ENCODE results near the gene CSNK2B. TPM values are rescaled to one million over a fixed set of nuclear protein-coding genes. Genes with fewer than 3 reads are reported as not detected.

Gene CSNK2B
- total RNA-seq, 2 donors from 2014 or later: 208 to 209 TPM

- H3K4me3 Mint-ChIP-seq: no peak overlapping the region
- DNase-seq (no peak), ATAC-seq (replicated peaks in 1 of 2) (no peak)
- no peaks in the 10 kb centered on the region for H3K9me3 Mint-ChIP-seq
- peaks cover 20% of the 10 kb centered on the region for H3K4me1 Mint-ChIP-seq (ENCODE audit: low read depth)
- H3K36me3 Mint-ChIP-seq (ENCODE audit: insufficient read depth in 2 of 2): peaks cover 0 to 8% of the 10 kb centered on the region in 2 donors
- no peak overlapping the region for H3K27ac Mint-ChIP-seq
- H3K27me3 Mint-ChIP-seq (ENCODE audit: low read depth): no peaks in the 10 kb centered on the region
These were observed 11.0 kb downstream of the CSNK2B start for GRCh38 chr6:31676904-31677303.

- H3K27ac Mint-ChIP-seq: no peak overlapping the region
- H3K27me3 Mint-ChIP-seq (ENCODE audit: low read depth): no peaks in the 10 kb centered on the region
- H3K9me3 Mint-ChIP-seq: no peaks in the 10 kb centered on the region
- peaks cover 23% of the 10 kb centered on the region for H3K4me1 Mint-ChIP-seq (ENCODE audit: low read depth)
- H3K4me3 Mint-ChIP-seq: no peak overlapping the region
- H3K36me3 Mint-ChIP-seq (ENCODE audit: insufficient read depth in 2 of 2): no peaks in the 10 kb centered on the region
- ATAC-seq (replicated peaks in 1 of 2): no peak
- DNase-seq: no peak
These were observed 12.1 kb downstream of the CSNK2B start for GRCh38 chr6:31677955-31678354.

- Mint-ChIP-seq H3K27me3 (ENCODE audit: low read depth) (no peaks in the 10 kb centered on the region), H3K4me1 (ENCODE audit: low read depth) (peaks cover 23% of the 10 kb centered on the region), H3K9me3 (no peaks in the 10 kb centered on the region), H3K4me3 (peak within 1 kb of the TSS; percentile 83 to 91), H3K27ac (peak within 1 kb of the TSS; percentile 61), H3K36me3 (ENCODE audit: insufficient read depth in 2 of 2) (peaks cover 0 to 3% of the 10 kb centered on the region in 2 donors)
- peak; percentile 66 to 74 for ATAC-seq (replicated peaks in 1 of 2)
- DNase-seq: peak; percentile 67 to 72
These were observed 14.6 kb downstream of the CSNK2B start, which contains the start of gene LY6G5C for GRCh38 chr6:31680226-31681134. TSS of gene LY6G5C (minus strand) at chr6:31681067. CDS start at chr6:31680373, 694 bp downstream.

GRCh38 chr6:31681135-31681671 lies 15.3 kb downstream of the CSNK2B start:
- Mint-ChIP-seq H3K27me3 (ENCODE audit: low read depth) (no peaks in the 10 kb centered on the region), H3K4me3 (peak overlapping the region; percentile 83 to 91), H3K4me1 (ENCODE audit: low read depth) (peaks cover 23% of the 10 kb centered on the region), H3K27ac (no peak overlapping the region), H3K36me3 (ENCODE audit: insufficient read depth in 2 of 2) (peaks cover 0 to 6% of the 10 kb centered on the region in 2 donors), H3K9me3 (no peaks in the 10 kb centered on the region)
- peak; percentile 59 to 65 for DNase-seq
- peak; percentile 73 to 74 for ATAC-seq (replicated peaks in 1 of 2)

- no peak for ATAC-seq (replicated peaks in 1 of 2)
- Mint-ChIP-seq H3K9me3 (no peaks in the 10 kb centered on the region), H3K27me3 (ENCODE audit: low read depth) (no peaks in the 10 kb centered on the region), H3K27ac (no peak overlapping the region), H3K4me1 (ENCODE audit: low read depth) (peaks cover 23% of the 10 kb centered on the region), H3K36me3 (ENCODE audit: insufficient read depth in 2 of 2) (peaks cover 0 to 8% of the 10 kb centered on the region in 2 donors), H3K4me3 (no peak overlapping the region)
- DNase-seq: no peak
These were observed 17.7 kb downstream of the CSNK2B start for GRCh38 chr6:31683591-31683990.

- Mint-ChIP-seq H3K9me3 (no peaks in the 10 kb centered on the region), H3K36me3 (ENCODE audit: insufficient read depth in 2 of 2) (peaks cover 0 to 10% of the 10 kb centered on the region in 2 donors), H3K4me3 (no peak overlapping the region), H3K4me1 (ENCODE audit: low read depth) (peaks cover 18% of the 10 kb centered on the region), H3K27ac (peak overlapping the region; percentile 6), H3K27me3 (ENCODE audit: low read depth) (no peaks in the 10 kb centered on the region)
- ATAC-seq (replicated peaks in 1 of 2) (no peak), DNase-seq (no peak)
These were observed 20.6 kb downstream of the CSNK2B start for GRCh38 chr6:31686483-31686882.

- Mint-ChIP-seq H3K4me1 (ENCODE audit: low read depth) (peaks cover 10% of the 10 kb centered on the region), H3K4me3 (no peak overlapping the region), H3K9me3 (no peaks in the 10 kb centered on the region), H3K27ac (no peak overlapping the region), H3K36me3 (ENCODE audit: insufficient read depth in 2 of 2) (peaks cover 0 to 10% of the 10 kb centered on the region in 2 donors), H3K27me3 (ENCODE audit: low read depth) (no peaks in the 10 kb centered on the region)
- ATAC-seq (replicated peaks in 1 of 2) (no peak), DNase-seq (no peak)
These were observed 21.4 kb downstream of the CSNK2B start for GRCh38 chr6:31687321-31687720.

- no peaks in the 10 kb centered on the region for H3K27me3 Mint-ChIP-seq (ENCODE audit: low read depth)
These were observed 22.2 kb downstream of the CSNK2B start for GRCh38 chr6:31687860-31688693.

GRCh38 chr6:31689249-31690110 lies 23.6 kb downstream of the CSNK2B start:
- H3K27ac Mint-ChIP-seq: peak overlapping the region; percentile 29
- H3K4me1 Mint-ChIP-seq (ENCODE audit: low read depth): peaks cover 10% of the 10 kb centered on the region
- H3K9me3 Mint-ChIP-seq: no peaks in the 10 kb centered on the region
- H3K4me3 Mint-ChIP-seq: no peak overlapping the region
- ATAC-seq (replicated peaks in 1 of 2) (no peak), DNase-seq (peak in 1 of 2 donors; percentile 18)
- no peaks in the 10 kb centered on the region for H3K27me3 Mint-ChIP-seq (ENCODE audit: low read depth)
- H3K36me3 Mint-ChIP-seq (ENCODE audit: insufficient read depth in 2 of 2): peaks cover 0 to 8% of the 10 kb centered on the region in 2 donors

More at GRCh38 chr6:31687860-31688693, 22.2 kb downstream of the CSNK2B start:
- peaks cover 10% of the 10 kb centered on the region for H3K4me1 Mint-ChIP-seq (ENCODE audit: low read depth)
- peaks cover 0 to 10% of the 10 kb centered on the region in 2 donors for H3K36me3 Mint-ChIP-seq (ENCODE audit: insufficient read depth in 2 of 2)
- DNase-seq (no peak), ATAC-seq (replicated peaks in 1 of 2) (no peak)
- H3K9me3 Mint-ChIP-seq: no peaks in the 10 kb centered on the region
- no peak overlapping the region for H3K4me3 Mint-ChIP-seq
- H3K27ac Mint-ChIP-seq: no peak overlapping the region

GRCh38 chr6:31690231-31691077 lies 24.6 kb downstream of the CSNK2B start:
- H3K9me3 Mint-ChIP-seq: no peaks in the 10 kb centered on the region
- peaks cover 10% of the 10 kb centered on the region for H3K4me1 Mint-ChIP-seq (ENCODE audit: low read depth)
- ATAC-seq (replicated peaks in 1 of 2) (no peak), DNase-seq (no peak)
- peak overlapping the region; percentile 29 for H3K27ac Mint-ChIP-seq
- no peak overlapping the region for H3K4me3 Mint-ChIP-seq
- no peaks in the 10 kb centered on the region for H3K27me3 Mint-ChIP-seq (ENCODE audit: low read depth)
- H3K36me3 Mint-ChIP-seq (ENCODE audit: insufficient read depth in 2 of 2): peaks cover 0 to 8% of the 10 kb centered on the region in 2 donors

- Mint-ChIP-seq H3K36me3 (ENCODE audit: insufficient read depth in 2 of 2) (peaks cover 0 to 6% of the 10 kb centered on the region in 2 donors), H3K9me3 (no peaks in the 10 kb centered on the region), H3K4me1 (ENCODE audit: low read depth) (peaks cover 10% of the 10 kb centered on the region), H3K27ac (no peak overlapping the region), H3K27me3 (ENCODE audit: low read depth) (no peaks in the 10 kb centered on the region), H3K4me3 (no peak overlapping the region)
- no peak for DNase-seq
- ATAC-seq (replicated peaks in 1 of 2): no peak
These were observed 25.2 kb downstream of the CSNK2B start for GRCh38 chr6:31691078-31691463.

Data from activated T-cell treated with anti-CD3 and anti-CD28 coated beads, Interleukin-2, amount 50 U/mL, for 72 hours (primary cell).